Tongue (tissue), 2 donors: ENCODE results near the gene METTL25. TPM values are rescaled to one million over a fixed set of nuclear protein-coding genes. Genes with fewer than 3 reads are reported as not detected.
"Not testable (repeated sequence)": the region's sequence is repeated elsewhere in the genome, so short reads cannot be mapped to it uniquely, and the experiment has no call there.

ENCODE experiments used
- DNase-seq: peaks from one replicate; pipeline ENCODE4 v3.0.0-alpha.2; 2015
- total RNA-seq: library from RNA; depleted of rRNA; stranded (reverse); fragments of >200 nt; gene quantifications from one replicate; pipeline ENCODE4 v1.2.3, GENCODE V29; 2014

The METTL25 gene, protein sequence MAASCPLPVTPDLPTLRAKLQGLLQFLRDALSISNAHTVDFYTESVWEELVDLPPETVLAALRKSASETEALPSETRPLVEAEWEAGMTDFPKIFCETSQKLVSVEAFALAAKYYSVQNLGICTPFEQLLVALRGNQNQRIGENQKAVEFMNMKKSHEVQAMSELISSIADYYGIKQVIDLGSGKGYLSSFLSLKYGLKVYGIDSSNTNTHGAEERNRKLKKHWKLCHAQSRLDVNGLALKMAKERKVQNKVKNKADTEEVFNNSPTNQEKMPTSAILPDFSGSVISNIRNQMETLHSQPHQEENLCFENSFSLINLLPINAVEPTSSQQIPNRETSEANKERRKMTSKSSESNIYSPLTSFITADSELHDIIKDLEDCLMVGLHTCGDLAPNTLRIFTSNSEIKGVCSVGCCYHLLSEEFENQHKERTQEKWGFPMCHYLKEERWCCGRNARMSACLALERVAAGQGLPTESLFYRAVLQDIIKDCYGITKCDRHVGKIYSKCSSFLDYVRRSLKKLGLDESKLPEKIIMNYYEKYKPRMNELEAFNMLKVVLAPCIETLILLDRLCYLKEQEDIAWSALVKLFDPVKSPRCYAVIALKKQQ
- total RNA-seq: 68.3 TPM

DNA sequence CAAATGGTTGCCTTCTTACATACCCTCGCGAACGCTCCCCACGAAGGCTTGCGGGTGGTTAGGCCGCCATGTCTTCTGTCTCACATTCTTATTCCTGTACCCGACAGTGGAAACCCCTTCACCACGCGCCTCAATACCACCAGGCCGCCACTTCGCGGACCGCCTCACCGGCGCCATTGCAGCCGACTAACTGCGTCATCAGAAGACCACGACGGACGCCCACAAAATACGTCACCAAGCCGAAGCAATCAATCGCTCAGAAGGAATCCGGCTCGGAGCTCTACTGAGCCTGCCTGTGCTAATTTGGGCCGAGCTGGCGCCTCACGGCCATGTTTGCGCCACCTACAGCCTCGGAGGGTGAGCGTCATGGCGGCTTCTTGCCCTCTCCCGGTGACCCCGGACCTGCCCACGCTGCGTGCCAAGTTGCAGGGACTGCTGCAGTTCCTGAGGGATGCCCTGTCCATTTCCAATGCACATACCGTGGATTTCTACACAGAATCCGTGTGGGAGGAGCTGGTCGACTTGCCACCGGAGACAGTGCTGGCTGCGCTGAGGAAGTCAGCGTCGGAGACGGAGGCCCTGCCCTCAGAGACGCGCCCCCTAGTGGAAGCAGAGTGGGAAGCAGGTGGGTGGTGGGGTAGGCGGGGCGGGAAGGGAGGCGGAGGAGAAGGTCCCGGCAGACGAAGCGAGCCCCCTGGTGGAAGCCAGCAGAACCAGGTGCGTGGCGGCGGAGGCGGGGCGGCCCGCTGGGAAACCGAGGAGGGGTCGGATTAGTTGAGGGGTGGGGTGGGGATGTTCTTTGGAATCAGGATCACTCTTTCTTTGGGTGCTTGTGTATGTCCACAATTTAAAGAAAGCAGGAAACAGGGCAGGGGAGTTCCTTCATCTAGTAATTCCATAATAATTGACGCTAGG lies at the start of gene METTL25, which contains the start of gene CCDC59:
TSS of gene METTL25 (plus strand) at position 330 of the 915 bp plus-strand sequence. CDS start at position 367, 37 bp downstream.
TSS of gene CCDC59 (minus strand) at position 188 of the 915 bp plus-strand sequence. CDS start at position 177, 11 bp downstream.
- peak; percentile 99 for DNase-seq

DNA sequence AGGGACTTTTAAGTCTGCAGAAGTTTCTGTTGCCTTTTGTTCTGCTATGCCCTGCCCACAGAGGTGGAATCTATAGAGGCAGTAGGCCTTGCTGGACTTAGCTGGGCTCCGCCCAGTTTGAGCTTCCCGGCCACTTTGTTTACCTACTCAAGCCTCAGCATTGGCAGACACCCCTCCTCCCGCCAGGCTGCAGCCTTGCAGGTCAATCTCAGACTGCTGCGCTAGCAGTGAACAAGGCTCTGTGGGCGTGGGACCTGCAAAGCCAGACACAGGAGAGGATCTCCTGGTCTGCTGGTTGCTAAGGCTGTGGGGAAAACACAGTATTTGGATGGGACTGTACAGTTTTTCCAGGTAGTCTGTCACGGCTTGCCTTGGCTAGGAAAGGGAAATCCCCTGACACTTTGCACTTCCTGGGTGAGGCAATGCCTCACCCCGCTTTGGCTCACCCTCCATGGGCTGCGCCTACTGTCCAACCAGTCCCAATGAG lies 43.9 kb upstream of the METTL25 start:
- no peak for DNase-seq

DNA sequence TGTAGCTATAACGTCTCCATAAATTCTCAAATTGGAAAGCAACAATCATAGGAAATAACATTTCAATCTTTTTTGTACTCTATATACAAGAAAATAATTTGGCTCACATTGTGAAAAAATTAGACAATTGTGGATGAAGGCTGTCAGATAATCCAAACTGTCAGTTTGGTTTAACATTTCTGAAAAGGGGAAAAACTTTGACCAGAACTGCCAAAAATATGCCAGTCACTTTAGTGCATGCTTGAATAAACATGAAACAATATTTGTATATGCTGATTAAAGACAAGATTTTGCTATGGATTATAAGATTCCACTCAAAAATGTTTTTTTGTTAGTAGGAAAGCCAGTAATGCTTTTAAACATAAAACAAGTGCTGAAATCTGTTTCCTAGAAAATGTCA lies 39.1 kb upstream of the METTL25 start:
- DNase-seq: no peak

DNA sequence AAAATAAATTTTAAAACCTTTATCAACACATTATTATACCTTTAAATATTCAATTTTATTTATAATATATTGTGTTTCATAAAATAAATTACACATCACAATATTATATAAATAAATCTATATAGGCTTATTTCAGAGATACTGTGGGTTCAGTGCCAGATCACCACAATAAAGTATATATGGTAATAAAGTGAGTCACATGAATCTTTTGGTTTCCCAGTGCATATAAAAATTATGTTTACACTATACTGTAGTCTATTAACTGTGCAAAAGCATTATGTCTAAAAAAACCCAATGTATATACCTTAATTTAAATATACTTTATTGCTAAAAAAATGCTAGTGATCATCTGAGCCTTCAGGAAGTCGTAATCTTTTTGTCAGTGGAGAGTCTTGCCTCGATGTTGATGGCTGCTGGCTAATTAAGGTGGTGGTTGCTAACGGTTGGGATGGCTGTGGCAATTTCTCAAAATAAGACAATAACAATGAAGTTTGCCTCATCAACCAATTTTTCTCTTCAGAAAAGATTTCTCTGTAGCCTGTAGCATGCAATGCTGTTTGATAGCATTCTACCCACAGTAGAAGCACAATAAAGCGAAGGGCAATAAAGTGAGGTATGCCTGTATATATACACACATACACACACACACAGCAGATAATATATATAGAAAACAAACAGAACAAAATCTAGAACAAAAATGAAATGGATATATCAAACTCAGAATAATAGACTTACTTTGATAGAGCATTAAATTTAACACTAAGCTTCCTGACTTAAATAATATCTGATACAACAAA lies 32.6 kb upstream of the METTL25 start:
- no peak for DNase-seq

GRCh38 chr12:82326905-82327503 lies 31.3 kb upstream of the METTL25 start:
- DNase-seq: peak; percentile 47

DNA sequence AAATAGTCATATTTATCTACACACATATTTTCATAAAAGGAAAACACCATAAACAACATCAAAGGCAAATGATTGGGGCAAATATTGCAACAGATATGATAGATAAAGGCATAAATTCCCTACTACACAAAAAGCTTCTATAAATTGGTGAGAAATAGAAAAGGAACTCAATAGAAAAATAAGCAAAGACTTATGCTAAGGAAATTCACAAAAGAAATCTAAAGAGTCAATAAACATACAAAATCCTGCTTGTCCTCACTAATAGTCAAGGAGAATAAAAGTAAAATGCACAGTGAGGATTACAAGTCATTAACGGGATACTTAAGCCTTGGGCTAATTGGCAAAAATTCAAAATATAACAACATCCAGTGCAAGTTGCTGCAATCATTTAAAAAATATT lies 30.5 kb upstream of the METTL25 start:
- no peak for DNase-seq

GRCh38 chr12:82329508-82329907 lies 28.8 kb upstream of the METTL25 start:
- DNase-seq: no peak

DNA sequence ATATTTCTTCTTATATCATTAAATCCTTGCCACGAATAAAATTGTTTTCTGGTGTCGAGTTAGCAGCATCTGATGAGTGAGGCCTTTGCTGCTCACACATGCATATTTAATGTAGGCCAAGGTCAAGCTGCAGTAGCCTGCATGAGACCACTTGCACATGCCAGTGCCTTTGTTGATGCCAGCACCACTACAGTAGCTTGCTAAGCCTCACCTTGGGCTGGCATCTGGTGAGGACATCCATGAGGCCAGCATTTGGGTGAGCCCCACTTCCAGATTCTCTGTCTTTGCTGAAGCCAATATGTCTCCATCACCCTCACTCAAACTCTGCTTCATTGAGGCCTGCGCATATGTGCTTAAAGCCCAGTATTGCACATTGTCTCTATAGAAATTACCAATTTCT lies 8.2 kb upstream of the METTL25 start:
- DNase-seq: no peak

DNA sequence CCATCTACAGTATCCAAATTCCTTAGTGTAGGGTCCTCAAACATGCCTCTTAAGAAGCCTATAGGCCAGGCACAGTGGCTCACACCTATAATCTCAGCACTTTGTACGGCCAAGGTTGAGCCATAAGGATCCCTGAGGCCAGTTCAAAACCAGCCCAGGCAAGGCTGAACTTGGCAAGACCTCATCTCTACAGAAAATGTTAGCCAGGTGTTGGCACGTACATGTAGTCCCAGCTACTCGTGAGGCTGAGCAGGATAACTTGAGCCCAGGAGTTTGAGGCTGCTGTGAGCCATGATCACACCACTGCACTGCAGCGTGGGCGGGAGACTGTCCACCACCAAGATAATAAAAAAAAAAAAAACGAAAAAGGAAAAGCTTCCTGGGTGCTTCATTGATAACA lies 6.9 kb upstream of the METTL25 start:
- DNase-seq: no peak

- DNase-seq: peak; percentile 4
Observed at GRCh38 chr12:82357340-82357739, 989 bp upstream of the METTL25 start.

DNA sequence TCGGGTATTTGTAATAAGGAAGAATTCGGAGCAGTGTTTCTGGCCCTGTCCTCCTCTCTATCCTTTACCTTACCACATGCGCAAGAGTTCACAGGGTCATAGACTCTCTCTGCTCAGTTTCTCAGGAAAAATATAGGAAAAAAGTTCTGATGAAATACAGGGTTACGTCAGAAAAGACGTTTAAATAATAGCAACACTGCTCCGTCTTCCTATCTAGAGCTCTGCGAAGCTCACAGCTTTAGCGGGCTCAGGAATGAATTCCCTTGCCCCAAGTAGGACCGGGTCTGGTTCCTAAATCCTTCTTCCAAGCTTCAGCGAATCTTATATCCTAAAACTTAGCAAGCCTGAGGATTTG lies 507 bp upstream of the METTL25 start:
- DNase-seq: no peak

DNA sequence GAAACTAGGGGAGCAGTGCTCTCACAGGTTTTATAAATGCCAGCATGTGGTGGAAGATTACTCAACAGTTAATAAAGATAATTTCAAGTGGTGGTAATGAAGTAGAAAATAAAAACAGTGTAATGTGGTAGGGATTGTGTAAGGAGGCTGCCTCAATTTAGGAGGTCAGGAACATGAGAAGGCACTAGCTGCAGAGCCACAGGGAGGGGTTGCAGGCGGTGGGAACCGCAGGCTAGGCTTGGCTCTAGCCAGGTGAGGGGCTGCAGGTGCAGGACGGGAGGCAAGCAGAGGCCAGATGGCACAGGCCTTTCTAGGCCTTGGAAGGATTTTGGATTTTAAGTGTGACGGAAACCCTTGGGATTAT lies 768 bp downstream of the METTL25 start:
- no peak for DNase-seq

DNA sequence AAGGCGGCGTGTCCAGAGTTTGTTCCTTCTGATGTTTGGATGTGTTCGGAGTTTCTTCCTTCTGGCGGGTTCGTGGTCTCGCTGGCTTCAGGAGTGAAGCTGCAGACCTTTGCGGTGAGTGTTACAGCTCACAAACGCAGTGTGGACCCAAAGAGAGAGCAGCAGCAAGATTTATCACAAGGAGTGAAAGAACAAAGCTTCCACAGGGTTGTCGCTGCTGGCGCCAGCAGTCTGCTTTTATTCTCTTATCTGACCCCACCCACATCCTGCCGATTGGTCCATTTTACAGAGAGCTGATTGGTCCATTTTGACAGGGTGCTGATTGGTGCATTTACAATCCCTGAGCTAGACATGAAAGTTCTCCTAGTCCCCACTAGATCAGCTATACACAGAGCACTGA lies 2.5 kb downstream of the METTL25 start:
- not testable (repeated sequence) for DNase-seq

- DNase-seq: no peak
Observed at GRCh38 chr12:82361461-82361915, 3.2 kb downstream of the METTL25 start.

DNA sequence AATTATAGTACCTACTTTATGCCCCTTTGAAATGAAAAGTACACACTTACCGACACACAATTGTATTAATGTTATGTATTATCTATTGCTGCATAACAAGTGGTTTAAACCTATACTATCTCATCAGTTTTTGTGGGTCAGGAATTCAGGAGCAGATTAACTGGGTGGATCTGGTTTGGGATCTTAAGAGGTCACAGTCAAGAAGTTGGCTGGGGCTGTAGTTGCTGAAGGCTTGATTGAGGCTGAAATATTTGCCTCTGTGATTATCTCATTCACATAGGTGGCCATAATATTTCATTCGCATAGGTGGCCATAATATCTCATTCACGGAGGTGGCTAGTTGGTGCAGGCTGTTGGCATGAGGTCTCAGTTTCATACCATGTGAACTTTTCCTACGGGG lies 5.7 kb downstream of the METTL25 start:
- no peak for DNase-seq

DNA sequence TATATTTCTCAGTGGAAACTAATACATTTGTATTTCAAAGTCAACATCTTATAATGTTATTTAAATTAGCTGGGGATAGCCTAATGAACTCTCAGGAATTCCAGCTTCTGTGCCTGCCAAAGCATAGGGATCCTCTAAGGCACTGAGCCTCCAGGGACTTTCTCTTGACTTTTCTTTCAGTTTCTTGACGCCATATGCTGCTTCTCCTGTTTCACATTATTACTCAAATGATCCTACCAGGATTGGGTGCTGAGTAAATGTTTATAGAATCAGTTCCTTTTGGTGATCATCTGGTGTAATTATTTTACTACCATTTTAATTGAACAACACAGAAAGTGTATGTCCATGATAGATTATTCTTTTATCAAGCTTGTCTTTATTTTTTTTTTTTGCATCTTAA lies 7.9 kb downstream of the METTL25 start:
- DNase-seq: no peak

DNA sequence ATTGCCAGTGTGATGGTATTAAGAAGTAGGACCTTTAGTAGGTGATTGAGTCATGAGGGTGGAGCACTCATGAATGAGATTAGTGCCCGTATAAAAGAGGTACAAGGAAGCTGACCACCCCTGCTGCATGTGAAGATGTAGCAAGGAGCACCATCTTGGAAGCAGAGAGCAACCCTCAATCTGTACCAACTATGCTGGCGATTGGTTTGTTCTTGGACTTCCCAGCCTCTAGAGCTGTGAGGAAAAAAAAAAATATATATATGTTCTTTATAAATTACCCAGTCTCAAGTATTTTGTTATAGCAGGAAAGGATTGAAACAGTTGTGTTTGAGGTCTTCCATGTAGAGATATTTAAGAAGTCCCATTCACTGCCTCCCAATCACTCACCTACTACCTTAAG lies 16.9 kb downstream of the METTL25 start:
- DNase-seq: no peak

DNA sequence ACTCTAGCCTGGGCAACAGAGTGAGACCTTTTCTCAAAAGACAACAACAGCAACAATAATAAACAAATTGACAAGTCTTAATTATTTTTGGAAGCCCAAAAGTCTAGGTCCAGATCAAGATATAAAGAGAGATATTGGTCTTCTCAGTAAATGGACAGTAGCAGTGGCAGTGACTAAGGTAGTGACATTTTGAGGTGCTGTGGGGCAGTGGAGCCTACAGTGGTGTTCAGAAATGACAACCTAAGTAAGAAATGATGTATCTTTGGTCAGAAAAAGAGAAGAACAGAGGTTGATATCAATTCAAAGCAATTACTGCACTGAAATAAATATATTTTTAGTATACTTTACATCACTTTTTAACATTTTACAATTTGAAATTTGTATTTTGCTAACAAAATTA lies 20.7 kb downstream of the METTL25 start:
- DNase-seq: no peak

DNA sequence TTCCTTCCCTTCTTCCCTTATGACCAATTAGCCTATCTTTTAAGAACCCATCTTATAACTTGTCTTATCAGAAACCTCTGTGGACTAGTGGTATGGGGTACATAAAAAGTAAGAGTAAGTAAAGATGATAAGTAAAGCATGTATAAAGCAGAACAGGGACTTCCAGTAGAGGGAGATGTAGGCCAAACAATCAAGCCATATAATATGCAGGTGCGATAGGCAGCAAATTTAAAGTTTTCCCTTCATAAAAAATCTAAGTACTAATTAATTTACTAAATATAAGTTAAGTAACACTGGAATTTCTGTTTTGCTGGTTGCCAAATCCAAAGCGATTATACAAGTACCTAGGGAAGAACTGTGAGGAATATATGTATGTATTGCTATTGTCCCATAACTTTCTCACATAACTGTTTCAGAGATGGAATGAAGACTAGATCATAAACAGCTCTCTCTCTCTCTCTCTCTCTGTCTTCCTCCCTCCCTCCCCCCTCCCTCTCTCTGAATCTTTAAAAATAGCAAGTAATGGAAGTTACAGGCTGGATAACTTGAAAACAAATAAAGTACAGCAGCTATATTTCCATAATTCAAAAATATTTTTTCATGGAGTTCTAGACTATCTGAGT lies 25.7 kb downstream of the METTL25 start:
- peak; percentile 65 for DNase-seq

- DNase-seq: no peak
Observed at GRCh38 chr12:82398879-82399278, 40.5 kb downstream of the METTL25 start.

DNA sequence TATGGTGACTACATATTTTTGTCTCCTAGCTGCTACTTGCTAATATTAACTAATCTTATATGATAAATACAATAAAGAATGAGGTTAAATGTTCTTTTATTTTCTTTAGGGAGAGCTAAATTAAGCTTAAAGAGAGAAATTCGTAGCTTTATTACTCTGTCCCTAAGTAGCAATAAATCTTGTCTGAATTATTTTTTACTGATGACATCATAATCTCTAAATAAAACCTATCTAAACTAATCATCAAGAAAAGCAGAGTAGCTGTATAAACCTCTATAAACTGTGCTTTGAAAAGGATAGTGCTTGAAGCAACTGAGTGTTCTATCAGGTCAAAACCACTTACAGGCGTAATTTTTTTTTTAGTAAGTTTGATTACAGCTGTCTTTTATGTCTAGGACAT lies 42.5 kb downstream of the METTL25 start:
- no peak for DNase-seq
